HG02763 (cell line): ENCODE data around the gene MGRN1.
"Not testable (repeated sequence)": the region's sequence is repeated elsewhere in the genome, so short reads cannot be mapped to it uniquely, and the experiment has no call there.

ENCODE experiments used
- ATAC-seq: cut with Tn5 transposase; IDR thresholded peaks from one replicate; pipeline ENCODE4 v1.9.1; 2021; ENCODE audit warnings: mild to moderate bottlenecking, moderate library complexity; ENCODE audit not compliant: unreplicated experiment

Gene MGRN1

DNA sequence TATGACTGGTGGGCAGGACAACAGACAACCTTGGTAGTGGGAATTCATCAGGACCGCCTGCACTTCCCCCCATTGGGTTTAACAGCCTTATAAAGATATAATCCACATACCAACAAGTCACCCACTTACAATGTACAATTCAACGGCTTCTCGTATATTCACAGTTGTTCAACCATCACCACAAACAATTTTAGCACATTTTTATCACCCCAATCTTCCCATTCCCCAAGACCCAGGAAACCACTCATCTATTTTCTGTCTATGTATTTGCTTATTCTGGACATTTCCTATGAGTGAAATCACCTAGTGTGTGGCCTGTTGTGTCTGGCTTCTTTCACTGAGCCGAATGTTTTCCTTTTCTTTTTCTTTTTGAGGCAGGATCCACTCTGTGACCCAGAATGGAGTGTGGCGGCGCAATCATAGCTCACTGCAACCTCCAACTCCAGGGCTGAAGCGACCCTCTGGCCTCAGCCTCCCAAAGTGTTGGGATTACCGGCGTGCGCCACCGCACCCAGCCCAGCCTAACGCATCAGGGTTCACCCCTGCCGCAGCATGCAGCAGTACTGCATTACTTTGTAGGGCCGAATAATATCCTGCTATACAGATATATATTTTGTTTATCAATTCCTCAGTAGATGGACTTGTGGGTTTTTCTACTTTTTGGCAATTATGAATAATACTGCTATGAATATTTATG lies 98.6 kb downstream of the MGRN1 start:
- no peak for ATAC-seq

DNA sequence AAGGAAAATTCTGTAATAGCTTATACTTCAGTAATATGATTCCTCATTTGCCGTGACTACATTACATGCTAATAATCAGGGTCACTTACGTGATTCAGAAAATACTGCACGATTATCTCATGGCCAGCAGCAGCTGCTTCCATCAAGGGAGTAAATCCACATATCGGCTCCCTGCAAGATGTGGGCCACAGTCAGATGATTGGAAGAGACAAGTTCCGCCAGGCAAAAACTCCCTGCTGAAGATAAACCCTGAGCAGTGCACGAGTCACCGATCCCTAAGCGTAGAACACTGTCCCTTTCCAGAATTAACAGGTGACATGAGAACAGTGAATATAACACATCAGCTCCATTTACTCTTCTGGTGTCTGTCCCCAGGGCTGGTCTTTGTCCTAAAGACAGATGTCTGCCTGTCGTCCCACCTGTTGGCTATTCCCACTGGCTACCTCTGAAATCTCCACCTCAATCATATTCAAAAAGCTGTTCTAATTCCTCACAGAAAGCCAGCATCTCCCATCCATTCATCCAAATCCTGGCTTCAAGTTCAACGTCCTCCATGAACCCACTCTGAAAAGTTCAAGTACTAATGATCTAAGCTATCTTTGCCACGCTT lies 100.1 kb downstream of the MGRN1 start:
- ATAC-seq: no peak

GRCh38 chr16:4726616-4727015 lies 102.0 kb downstream of the MGRN1 start:
- no peak for ATAC-seq

GRCh38 chr16:4728676-4729075 lies 104.0 kb downstream of the MGRN1 start:
- ATAC-seq: no peak

DNA sequence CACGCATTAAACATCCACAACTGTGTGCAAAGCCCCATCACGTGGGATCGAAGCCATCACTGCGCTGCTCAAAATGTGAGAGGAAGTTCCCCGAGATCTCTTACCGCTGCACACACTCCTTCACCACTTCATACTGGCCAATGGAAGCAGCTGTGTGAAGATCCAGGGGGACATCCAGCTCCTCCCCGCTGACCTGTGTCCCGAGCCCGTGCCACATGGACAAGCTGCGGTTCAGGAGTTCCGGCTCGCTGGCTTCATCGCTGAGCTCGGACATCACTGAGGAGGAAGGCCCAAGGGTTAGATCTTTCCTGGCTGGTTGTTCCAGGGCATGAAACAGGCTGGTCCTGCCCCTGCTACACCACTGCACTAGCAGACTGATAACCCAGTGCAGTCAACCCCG lies 105.2 kb downstream of the MGRN1 start:
- no peak for ATAC-seq

DNA sequence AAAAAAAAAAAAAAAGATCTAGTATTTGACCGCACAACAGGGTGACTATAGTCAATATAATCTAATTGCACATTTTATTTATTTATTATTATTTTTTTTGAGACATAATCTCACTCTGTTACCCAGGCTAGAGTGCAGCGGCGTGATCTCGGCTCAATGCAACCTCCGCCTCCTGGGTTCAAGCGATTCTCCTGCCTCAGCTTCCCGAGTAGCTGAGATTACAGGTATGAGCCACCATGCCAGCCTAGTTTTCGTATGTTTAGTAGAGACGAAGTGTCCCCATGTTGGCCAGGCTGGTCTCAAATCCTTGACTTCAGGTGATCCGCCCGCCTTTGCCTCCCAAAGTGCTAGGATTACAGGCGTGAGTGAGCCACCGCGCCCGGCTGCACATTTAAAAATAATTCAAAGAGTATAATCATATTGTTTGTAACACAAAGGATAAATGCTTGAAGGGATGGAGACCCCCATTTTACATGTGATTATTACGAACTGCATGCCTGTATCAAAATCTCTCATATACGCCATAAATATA lies 108.7 kb downstream of the MGRN1 start:
- no peak for ATAC-seq

GRCh38 chr16:4733747-4734062 lies 109.1 kb downstream of the MGRN1 start:
- ATAC-seq: peak; percentile 1

DNA sequence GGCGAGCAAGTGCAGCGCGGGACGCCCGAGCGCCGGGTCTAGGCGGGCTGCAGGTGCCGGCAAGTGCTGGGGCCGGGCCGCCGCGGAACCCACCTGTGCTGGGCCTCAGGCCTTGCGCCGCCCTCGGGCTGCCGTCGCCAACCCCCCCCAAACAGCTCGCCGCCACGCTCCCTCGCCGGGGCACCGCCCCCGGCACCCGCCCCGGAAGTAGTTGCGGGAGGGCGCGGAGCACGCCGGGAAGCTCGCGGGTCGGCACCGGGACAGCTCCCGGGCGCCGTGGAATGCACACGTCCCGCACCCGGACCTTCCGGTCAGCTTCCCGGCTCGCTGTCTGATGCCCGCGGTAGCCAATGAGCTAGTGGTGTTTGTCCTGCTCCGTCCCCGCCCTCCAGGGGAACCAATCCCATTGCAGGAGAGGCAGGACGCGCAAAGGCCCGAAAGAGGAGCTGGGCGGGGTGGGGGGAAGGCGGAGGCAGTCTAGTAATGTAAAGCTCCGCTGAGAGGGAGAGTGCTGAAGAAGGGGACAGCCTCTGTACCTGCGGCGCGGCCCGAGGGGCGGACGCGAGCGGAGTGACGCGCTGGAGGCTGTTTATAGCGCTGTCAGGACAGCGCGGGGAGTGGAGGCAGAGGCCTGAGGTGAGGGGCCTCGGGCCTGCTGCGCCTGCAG lies 109.6 kb downstream of the MGRN1 start, which contains the start of the genes ANKS3 and DNAAF8:
Gene ANKS3 (minus strand): TSS at position 209 of the 667 bp plus-strand sequence. CDS start 4,122 bp downstream, outside the sequence.
Gene DNAAF8 (plus strand): TSS at position 475 of the 667 bp plus-strand sequence. CDS start 1,978 bp downstream, outside the sequence.
- ATAC-seq: peak; percentile 76

- peak; percentile 49 for ATAC-seq
These were observed 110.3 kb downstream of the MGRN1 start for GRCh38 chr16:4734730-4735535.

DNA sequence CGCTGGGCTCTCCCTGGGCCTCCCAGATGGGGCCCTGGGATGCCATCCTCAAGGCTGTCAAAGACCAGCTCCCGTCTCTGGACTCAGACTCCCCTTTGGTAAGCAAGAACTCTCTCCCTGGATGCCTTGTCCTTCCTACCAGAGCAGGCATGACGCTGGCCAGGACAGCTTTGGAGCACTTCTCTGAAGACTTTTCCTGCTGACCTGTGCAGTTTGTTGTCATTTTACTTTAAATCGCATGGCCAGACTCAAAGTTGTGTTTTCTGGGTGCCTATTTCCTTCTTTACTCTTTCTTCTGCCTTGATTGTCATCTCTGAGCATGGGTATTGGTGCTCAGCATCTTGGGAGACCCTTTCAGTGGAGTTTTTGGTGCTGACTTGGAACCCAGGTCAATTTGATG lies 111.9 kb downstream of the MGRN1 start:
- no peak for ATAC-seq

DNA sequence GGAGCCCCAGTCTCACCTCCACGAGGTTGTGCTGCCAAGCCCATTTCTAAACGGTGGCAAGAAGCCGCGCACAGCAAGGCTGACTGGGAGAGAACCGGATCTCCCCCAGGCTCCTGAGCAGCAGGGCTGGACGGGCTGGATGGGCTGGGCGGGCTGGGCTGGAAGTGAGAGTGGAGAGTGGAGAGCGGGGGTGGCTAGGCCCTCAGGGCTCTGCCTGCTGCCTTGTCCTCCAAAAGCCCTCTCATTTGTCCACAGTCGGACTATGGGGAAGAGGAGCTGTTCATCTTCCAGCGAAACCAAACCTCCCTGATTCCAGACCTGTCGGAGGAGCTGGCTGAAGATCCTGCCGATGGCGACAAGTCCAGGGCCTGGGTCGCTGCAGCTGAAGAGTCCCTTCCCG lies 112.9 kb downstream of the MGRN1 start:
- no peak for ATAC-seq

DNA sequence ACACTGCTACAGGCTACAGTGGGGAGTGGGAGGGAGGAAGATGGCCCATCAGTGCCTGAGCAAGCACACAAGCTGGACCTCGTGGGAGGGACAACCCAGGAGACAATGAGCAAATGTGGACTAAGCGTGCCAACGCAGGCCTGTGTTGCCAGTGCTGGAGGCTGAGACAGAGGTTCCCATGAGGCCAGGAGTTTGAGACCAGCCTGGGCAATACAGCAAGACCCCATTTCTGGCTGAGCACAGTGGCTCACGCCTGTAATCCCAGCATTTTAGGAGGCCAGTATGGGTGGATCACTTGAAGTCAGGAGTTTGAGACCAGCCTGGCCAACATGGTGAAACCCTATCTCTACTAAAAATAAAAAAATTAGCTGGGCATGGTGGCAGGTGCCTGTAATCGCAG lies 113.7 kb downstream of the MGRN1 start:
- ATAC-seq: not testable (repeated sequence)
